Thyroid gland (tissue), 4 donors: ENCODE data around the gene RALBP1.

Source experiments
- POLR2A ChIP-seq, 2 donors: fragments of 450-650 bp; IDR thresholded peaks; one replicate each; pipeline ENCODE4 v1.6.1; 2017; ENCODE audit warnings: antibody characterized with exemption in 2 of 2, mild to moderate bottlenecking in 2 of 2, moderate library complexity in 1 of 2
- TF ChIP-seq, protein P1 (sequence below), 6 experiments: fragments of 200-600 bp in 3 of 6; fragments of 450-650 bp in 3 of 6; sonication (generic) in 3 of 6; IDR thresholded peaks; one replicate each; pipeline ENCODE4 v1.5.1; 2016 to 2019; ENCODE audit warnings: antibody characterized with exemption in 6 of 6, mild to moderate bottlenecking in 2 of 6, inconsistent platforms in 1 of 6, moderate library complexity in 1 of 6

DNA sequence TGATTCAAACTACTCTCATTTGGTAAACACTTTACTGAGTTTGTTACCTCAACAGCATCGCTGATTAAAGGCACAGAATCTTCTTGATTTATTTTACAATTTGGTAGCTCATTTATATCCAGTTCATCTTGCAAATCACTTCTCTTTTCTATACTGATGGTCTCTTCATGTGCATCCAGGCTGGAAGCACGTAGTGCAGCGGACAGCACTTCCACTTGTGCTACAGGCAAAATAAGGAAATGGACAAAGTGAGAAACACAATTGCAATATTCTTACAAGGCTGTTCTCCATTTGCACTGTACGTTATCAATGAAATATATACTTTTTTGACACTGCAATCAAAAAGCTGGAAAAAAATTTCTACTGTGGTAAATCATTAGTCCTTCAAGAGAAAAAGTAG is 88.0 kb downstream of the RALBP1 start:
- TF ChIP-seq, protein P1, sequence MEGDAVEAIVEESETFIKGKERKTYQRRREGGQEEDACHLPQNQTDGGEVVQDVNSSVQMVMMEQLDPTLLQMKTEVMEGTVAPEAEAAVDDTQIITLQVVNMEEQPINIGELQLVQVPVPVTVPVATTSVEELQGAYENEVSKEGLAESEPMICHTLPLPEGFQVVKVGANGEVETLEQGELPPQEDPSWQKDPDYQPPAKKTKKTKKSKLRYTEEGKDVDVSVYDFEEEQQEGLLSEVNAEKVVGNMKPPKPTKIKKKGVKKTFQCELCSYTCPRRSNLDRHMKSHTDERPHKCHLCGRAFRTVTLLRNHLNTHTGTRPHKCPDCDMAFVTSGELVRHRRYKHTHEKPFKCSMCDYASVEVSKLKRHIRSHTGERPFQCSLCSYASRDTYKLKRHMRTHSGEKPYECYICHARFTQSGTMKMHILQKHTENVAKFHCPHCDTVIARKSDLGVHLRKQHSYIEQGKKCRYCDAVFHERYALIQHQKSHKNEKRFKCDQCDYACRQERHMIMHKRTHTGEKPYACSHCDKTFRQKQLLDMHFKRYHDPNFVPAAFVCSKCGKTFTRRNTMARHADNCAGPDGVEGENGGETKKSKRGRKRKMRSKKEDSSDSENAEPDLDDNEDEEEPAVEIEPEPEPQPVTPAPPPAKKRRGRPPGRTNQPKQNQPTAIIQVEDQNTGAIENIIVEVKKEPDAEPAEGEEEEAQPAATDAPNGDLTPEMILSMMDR (IDR thresholded peaks at IDR 0.05): no peak
- TF ChIP-seq POLR2A (IDR thresholded peaks at IDR 0.05): no peak
